ENCODE data around the gene ZNF222.

ZNF222 gene

DNA sequence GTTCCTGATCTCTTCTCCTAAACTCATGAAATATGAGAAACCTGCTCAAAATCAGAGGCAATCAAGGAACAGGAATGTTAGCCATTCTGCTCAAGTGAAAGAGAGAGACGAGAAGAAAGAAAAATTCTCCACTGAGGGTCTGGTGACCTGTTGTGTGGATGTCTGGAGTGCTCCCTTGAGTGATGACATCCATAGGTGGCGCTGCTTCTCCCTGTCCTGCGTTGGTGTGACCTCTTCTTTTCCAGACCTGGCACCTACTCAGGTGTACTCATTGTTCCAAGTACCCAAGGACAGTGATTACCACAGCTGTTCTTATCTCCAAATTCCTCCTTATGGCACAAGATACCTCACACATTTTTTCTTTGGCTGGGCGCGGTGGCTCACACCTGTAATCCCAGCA lies 30.7 kb downstream of the ZNF222 start:
- no peak for DNase-seq

DNA sequence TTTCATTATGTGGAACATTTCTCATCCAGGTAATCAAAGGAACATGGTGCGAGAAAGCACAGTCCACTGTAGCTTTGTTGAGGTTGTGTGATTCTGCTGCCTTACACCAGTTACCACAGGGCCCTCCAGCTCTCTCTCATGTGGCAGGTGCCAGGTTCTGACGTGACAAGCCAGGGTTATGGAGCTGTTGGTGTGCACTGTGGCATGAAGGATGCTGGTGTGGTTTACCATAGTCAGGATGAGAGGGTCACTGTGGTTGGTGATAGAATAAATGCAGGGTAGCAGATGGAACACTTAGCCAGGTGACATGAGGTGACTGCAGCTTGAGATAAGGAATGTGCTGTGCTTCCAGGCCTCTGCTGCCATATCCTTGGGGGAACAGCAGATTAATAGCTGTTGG lies 34.0 kb downstream of the ZNF222 start:
- DNase-seq: no peak

DNA sequence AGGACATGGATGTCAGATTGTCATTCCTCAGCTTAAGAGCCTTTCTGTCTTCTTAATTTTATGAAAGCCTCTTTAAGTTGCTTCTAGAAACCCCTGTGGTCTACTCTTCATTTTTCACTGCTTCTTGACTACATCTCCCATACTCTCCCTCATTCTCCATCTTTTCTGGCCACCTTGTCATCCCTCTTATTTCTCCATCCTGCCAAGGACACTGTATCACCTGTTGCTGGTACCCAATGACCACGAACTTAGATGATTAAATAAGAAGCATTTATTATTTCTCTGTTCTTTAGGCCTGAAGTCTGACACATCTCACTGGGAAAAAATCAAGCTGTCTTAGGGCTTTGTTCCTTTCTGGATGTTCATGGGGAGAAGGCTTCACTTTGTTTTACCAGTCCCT lies 35.9 kb downstream of the ZNF222 start:
- DNase-seq: no peak

DNA sequence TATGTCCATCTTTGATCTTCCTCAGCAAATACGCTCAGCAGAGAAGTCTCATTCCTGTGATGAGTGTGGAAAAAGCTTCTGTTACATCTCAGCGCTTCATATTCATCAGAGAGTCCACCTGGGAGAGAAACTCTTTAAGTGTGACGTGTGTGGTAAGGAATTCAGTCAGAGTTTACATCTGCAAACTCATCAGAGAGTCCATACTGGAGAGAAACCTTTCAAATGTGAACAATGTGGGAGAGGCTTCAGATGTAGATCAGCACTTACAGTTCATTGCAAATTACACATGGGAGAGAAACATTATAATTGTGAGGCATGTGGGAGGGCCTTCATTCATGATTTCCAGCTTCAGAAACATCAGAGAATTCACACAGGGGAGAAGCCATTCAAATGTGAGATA lies 41.1 kb downstream of the ZNF222 start:
- DNase-seq: no peak

DNA sequence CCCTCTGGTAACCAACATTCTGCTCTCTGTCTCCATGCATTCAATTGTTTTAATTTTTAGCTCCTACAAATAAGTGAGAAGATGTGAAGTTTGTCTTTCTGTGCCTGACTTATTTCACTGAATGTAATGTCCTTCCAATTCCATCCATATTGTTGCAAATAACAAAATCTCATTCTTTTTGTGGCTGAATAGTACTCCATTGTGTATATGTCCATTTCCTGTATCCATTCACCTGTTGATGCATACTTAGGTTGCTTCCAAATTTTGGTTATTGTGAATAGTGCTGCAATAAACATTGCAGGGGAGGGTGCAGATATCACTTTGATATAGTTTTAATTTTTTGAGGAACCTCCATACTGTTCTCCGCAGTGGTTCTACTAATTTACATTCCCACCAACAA lies 44.2 kb downstream of the ZNF222 start:
- no peak for DNase-seq

DNA sequence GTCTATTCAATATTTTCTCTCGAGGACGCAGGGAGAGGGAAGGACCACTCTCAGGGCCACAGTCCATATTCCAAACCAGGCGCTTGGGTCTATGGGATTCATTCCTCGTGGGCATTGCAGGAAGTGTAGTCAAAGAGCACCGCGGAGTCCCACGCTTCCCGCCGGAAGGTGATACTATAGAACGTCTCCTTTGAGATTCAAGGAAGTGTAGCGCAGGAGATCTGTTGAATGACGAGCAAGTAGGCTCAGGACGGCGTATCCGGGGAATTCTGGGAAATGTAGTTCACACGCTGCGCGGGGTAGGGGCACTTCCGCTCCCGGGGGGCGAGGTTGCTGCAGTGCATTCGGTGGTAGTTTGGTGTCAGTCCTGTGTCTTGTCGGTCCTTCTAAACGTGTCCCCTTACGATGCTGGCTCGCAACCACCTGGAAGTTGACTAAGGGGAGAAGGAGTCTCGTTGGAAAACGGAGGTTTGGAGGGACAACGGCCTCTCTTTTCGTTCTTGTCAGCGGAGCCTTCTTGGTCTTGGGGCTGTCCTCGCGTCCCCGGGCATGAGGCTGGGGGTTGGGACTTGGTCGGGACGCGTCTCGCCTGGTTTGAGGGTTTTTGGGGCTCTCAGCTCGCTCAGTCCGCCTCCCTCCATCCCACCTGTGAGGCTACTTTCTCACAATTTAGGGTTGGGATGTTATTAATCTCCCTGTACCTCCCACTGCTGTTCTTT lies 46.8 kb downstream of the ZNF222 start, which contains the start of gene ZNF284:
TSS of gene ZNF284 (plus strand) at position 336 of the 719 bp plus-strand sequence. CDS start 4,231 bp downstream, outside the sequence.
- peak; percentile 73 for DNase-seq

DNA sequence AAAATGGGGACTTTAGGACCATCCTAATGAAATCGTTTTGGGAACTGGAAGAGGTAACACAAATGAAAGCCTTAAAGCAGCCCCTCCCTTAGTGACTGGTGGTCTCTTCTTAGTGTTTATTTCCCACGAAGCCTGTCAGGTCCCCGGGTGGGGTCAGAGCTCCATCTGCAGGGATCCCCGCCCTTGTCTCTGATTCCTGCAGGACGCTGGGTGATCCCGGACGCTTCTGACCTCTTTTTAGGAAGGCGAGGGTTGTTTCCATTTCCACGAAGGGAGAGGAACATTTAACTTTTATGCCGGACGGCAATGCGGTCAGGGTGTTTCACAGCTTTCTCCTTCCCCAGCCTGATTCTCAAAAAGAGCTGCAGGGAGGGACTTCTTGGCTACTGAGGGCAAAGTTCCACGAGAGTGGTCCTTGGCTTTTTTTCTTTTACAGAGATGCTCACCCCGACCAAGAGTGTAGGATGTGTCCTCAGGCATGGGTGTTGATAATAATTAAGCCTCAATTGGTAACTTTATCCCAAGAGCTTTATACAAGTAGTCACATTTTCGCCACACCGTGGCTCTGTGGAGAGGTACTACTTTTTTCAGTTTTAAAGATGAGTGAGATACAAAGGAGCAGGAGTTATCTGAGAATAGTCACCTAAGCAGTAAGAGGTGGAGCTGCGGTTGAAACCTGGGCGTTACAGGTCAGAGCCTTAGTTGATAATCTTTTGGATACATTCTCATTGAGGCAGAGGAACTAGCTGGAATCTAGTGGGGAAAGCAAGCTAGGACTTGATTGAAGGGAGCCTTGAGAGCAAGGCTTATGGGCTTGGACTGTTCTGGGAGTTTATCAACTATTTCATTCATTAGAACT lies 47.6 kb downstream of the ZNF222 start:
- DNase-seq: no peak

DNA sequence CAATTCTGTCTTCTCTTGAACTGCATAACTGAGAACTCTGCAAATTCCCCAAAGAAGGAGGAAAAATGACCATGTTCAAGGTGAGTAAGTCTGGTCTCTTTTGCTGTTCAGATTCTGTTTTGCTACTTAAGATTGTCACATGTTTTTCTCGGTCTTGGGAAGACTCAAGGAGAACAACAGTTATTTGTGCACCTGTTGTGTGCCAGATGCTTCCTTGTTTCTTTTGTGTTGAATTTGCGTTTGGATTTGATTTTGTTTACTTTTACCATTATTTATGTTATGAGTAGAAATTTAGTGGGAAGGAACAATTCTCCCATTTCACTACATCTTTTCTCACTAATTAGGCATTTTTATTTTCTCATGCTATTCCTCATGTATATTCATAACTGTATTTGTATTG lies 51.1 kb downstream of the ZNF222 start:
- DNase-seq: no peak
